ENCODE measurements around the gene IFT20. TPM values are rescaled to one million over a fixed set of nuclear protein-coding genes. Genes with fewer than 3 reads are reported as not detected.

IFT20 gene
- total and polyA plus RNA-seq, 2 donors (not counting 3 experiments of a cell fraction or from before 2014, with no cell fraction given): 26.5 to 45.0 TPM

GRCh38 chr17:28384281-28385036 lies 49.2 kb upstream of the IFT20 start:
- Histone ChIP-seq H3K36me3 (ENCODE audit: control insufficient read depth in 2 of 2, extremely low read depth in 1 of 2, insufficient read depth in 2 of 2, low read length in 2 of 2) (peaks cover 0 to 2% of the 10 kb centered on the region in 2 experiments), H3K79me2 (ENCODE audit: control insufficient read depth, insufficient read depth, low read length) (no peaks in the 10 kb centered on the region), H3K9ac (replicated peaks; ENCODE audit: extremely low read depth, insufficient read depth, low read length) (no peak overlapping the region), H3K4me2 (ENCODE audit: insufficient read depth, low read length) (peak overlapping the region; percentile 32), H3K9me3 (replicated peaks; ENCODE audit: control insufficient read depth, insufficient read depth, low read length) (no peaks in the 10 kb centered on the region), H3K4me1 (ENCODE audit: control insufficient read depth, extremely low read depth, insufficient read depth, low read length) (peaks cover 14% of the 10 kb centered on the region), H2AFZ (ENCODE audit: low read depth, low read length) (peak overlapping the region; percentile 53), H3K4me3 (replicated peaks in 1 of 3; ENCODE audit: insufficient read depth in 1 of 3, low read depth in 1 of 3, low read length in 3 of 3) (peak overlapping the region in 2 of 3 experiments; percentile 12 to 38), H3K27ac (ENCODE audit: insufficient read depth, low read depth, low read length) (no peak overlapping the region), H3K9me1 (replicated peaks; ENCODE audit: control insufficient read depth, extremely low read depth, insufficient read depth, low read length) (no peaks in the 10 kb centered on the region), H4K20me1 (replicated peaks; ENCODE audit: control insufficient read depth, extremely low read depth, insufficient read depth, low read length) (no peaks in the 10 kb centered on the region), H3K27me3 (ENCODE audit: control insufficient read depth in 2 of 2, insufficient read depth in 2 of 2, low read length in 2 of 2) (peaks cover 15 to 17% of the 10 kb centered on the region in 2 experiments)
- ChIA-PET CTCF (interaction anchor here (0.8 to 2.7 kb wide), 6 partner anchors 10 to 51 kb away, joined by 3 to 11 read pairs (median 4); partner anchors contain the start of genes TNFAIP1 and VTN), POLR2A (no interaction called here)
- FAIRE-seq (no peak), DNase-seq (ENCODE audit: low read depth, low spot score) (peak; percentile 25)
- TF ChIP-seq MYC (IDR thresholded peaks at IDR 0.05; ENCODE audit: low read depth, low read length) (no peak), EZH2 (IDR thresholded peaks at IDR 0.05; ENCODE audit: borderline replicate concordance, low read depth, low read length, severe bottlenecking) (peak; percentile 59)
- intact Hi-C loops (cut with micrococcal nuclease) (no loop called here), dilution Hi-C loops (cut with MboI; ENCODE audit: extremely low pct_ligation_motif_present, low sequenced_read_pairs) (no loop called here)
- no TSS peak for BruUV-seq (replicated peaks)

GRCh38 chr17:28381141-28381825 lies 46.0 kb upstream of the IFT20 start:
- peak overlapping the region in 1 of 3 experiments; percentile 6 for H3K4me3 ChIP-seq (replicated peaks in 1 of 3; ENCODE audit: insufficient read depth in 1 of 3, low read depth in 1 of 3, low read length in 3 of 3)
- H4K20me1 ChIP-seq (replicated peaks; ENCODE audit: control insufficient read depth, extremely low read depth, insufficient read depth, low read length): no peaks in the 10 kb centered on the region
- H3K36me3 ChIP-seq (ENCODE audit: control insufficient read depth in 2 of 2, extremely low read depth in 1 of 2, insufficient read depth in 2 of 2, low read length in 2 of 2): no peaks in the 10 kb centered on the region
- CTCF ChIA-PET: interaction anchor here (1.0 to 2.7 kb wide), 3 partner anchors 14 to 39 kb away, joined by 3 to 28 read pairs (median 3); no protein-coding TSS in a partner anchor
- FAIRE-seq (no peak), DNase-seq (ENCODE audit: low read depth, low spot score) (peak; percentile 36)
- peaks cover 15 to 17% of the 10 kb centered on the region in 2 experiments for H3K27me3 ChIP-seq (ENCODE audit: control insufficient read depth in 2 of 2, insufficient read depth in 2 of 2, low read length in 2 of 2)
- H3K4me2 ChIP-seq (ENCODE audit: insufficient read depth, low read length): peak overlapping the region; percentile 17
- H3K79me2 ChIP-seq (ENCODE audit: control insufficient read depth, insufficient read depth, low read length): no peaks in the 10 kb centered on the region
- no peaks in the 10 kb centered on the region for H3K9me3 ChIP-seq (replicated peaks; ENCODE audit: control insufficient read depth, insufficient read depth, low read length)
- POLR2A ChIA-PET: no interaction called here
- no peak for TF ChIP-seq FOS (IDR thresholded peaks at IDR 0.05; ENCODE audit: borderline replicate concordance, insufficient read depth, low read length)
- TF ChIP-seq CTCF (IDR thresholded peaks at IDR 0.05; ENCODE audit: extremely low read depth in 1 of 2, insufficient read depth in 1 of 2, low read depth in 1 of 2, low read length in 2 of 2): peak; percentile 36 to 62
- TF ChIP-seq POLR2AphosphoS5 (IDR thresholded peaks at IDR 0.05; ENCODE audit: insufficient read depth, low read depth, low read length): no peak
- no peak for TF ChIP-seq GATA2 (IDR thresholded peaks at IDR 0.05; ENCODE audit: insufficient read depth, insufficient read length, low read depth, low read length)
- TF ChIP-seq, protein P1, sequence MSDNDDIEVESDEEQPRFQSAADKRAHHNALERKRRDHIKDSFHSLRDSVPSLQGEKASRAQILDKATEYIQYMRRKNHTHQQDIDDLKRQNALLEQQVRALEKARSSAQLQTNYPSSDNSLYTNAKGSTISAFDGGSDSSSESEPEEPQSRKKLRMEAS (IDR thresholded peaks at IDR 0.05; ENCODE audit: insufficient read depth, insufficient read length): no peak
- no peak for TF ChIP-seq JUN (IDR thresholded peaks at IDR 0.05; ENCODE audit: borderline replicate concordance, insufficient read depth, insufficient read length, low read depth)
- TF ChIP-seq EZH2 (IDR thresholded peaks at IDR 0.05; ENCODE audit: borderline replicate concordance, low read depth, low read length, severe bottlenecking): peak; percentile 48
- TF ChIP-seq MYC (IDR thresholded peaks at IDR 0.05; ENCODE audit: low read depth, low read length): no peak
- peaks cover 14% of the 10 kb centered on the region for H3K4me1 ChIP-seq (ENCODE audit: control insufficient read depth, extremely low read depth, insufficient read depth, low read length)
- H2AFZ ChIP-seq (ENCODE audit: low read depth, low read length): peak overlapping the region; percentile 44
- intact Hi-C loops (cut with micrococcal nuclease) (loop anchor here (2.0 kb wide), 1 partner anchor 36 kb away; no protein-coding TSS in a partner anchor), dilution Hi-C loops (cut with MboI; ENCODE audit: extremely low pct_ligation_motif_present, low sequenced_read_pairs) (no loop called here)
- no peak overlapping the region for H3K9ac ChIP-seq (replicated peaks; ENCODE audit: extremely low read depth, insufficient read depth, low read length)
- no peaks in the 10 kb centered on the region for H3K9me1 ChIP-seq (replicated peaks; ENCODE audit: control insufficient read depth, extremely low read depth, insufficient read depth, low read length)
- H3K27ac ChIP-seq (ENCODE audit: insufficient read depth, low read depth, low read length): no peak overlapping the region
- BruUV-seq (replicated peaks): no TSS peak

Data from endothelial cell of umbilical vein (primary cell).